Measurements from ENCODE around the gene SLC5A3.

- TF ChIP-seq POLR2AphosphoS5 (IDR thresholded peaks at IDR 0.05) (no peak), CTCF (IDR thresholded peaks at IDR 0.05) (no peak)
Observed at GRCh38 chr21:34065027-34065426, 8.4 kb upstream of the SLC5A3 start.
